Suprapubic skin (tissue), 4 donors: ENCODE data around the gene AGMO. TPM values are rescaled to one million over a fixed set of nuclear protein-coding genes. Genes with fewer than 3 reads are reported as not detected.

Source experiments
- DNase-seq, 2 donors: peaks; one replicate each; pipeline ENCODE4 v3.0.0-alpha.2; 2019; ENCODE audit warnings: low spot score in 2 of 2
- H3K27ac ChIP-seq: fragments of 200-600 bp; sonication (generic); one replicate; pipeline ENCODE4 v1.5.1; 2019
- H3K27me3 ChIP-seq: fragments of 200-600 bp; sonication (generic); one replicate; pipeline ENCODE4 v1.5.1; 2019
- H3K36me3 ChIP-seq: fragments of 200-600 bp; sonication (generic); one replicate; pipeline ENCODE4 v1.5.1; 2019
- H3K4me1 ChIP-seq: fragments of 200-600 bp; sonication (generic); one replicate; pipeline ENCODE4 v1.5.1; 2019
- H3K4me3 ChIP-seq: fragments of 200-600 bp; sonication (generic); one replicate; pipeline ENCODE4 v1.5.1; 2019; ENCODE audit warnings: mild to moderate bottlenecking
- H3K9me3 ChIP-seq: fragments of 200-600 bp; sonication (generic); one replicate; pipeline ENCODE4 v1.5.1; 2019
- EP300 ChIP-seq: sonication (generic); formaldehyde crosslinking; IDR thresholded peaks from one replicate; pipeline ENCODE4 v1.6.1; 2017; ENCODE audit warnings: antibody characterized with exemption
- POLR2A ChIP-seq, 2 donors: fragments of 450-650 bp; IDR thresholded peaks; one replicate each; pipeline ENCODE4 v1.6.1; 2017; ENCODE audit warnings: antibody characterized with exemption in 2 of 2, mild to moderate bottlenecking in 2 of 2, moderate library complexity in 2 of 2
- POLR2AphosphoS5 ChIP-seq, 3 donors: sonication (generic); formaldehyde crosslinking; IDR thresholded peaks; one replicate each; pipeline ENCODE4 v1.6.1; 2017; ENCODE audit warnings: antibody characterized with exemption in 3 of 3
- WGBS: methylation state at CpG from one replicate; pipeline ENCODE4 v1.1.5; 2018; 5-methylcytosine and 5-hydroxymethylcytosine counted together
- total RNA-seq, 4 donors: library from RNA; depleted of rRNA; stranded (reverse); fragments of >200 nt; gene quantifications; one replicate each; pipeline ENCODE4 v1.1.0, GENCODE V29; 2016
- TF ChIP-seq, protein P1 (sequence below), 2 donors: fragments of 200-600 bp in 1 of 2; fragments of 450-650 bp in 1 of 2; sonication (generic) in 1 of 2; IDR thresholded peaks; one replicate each; pipeline ENCODE4 v1.5.1; 2016 to 2019; ENCODE audit warnings: antibody characterized with exemption in 2 of 2, mild to moderate bottlenecking in 1 of 2, moderate library complexity in 1 of 2

AGMO gene
- total RNA-seq, 4 donors from 2014 or later: 0.40 TPM; not detected in 3

DNA sequence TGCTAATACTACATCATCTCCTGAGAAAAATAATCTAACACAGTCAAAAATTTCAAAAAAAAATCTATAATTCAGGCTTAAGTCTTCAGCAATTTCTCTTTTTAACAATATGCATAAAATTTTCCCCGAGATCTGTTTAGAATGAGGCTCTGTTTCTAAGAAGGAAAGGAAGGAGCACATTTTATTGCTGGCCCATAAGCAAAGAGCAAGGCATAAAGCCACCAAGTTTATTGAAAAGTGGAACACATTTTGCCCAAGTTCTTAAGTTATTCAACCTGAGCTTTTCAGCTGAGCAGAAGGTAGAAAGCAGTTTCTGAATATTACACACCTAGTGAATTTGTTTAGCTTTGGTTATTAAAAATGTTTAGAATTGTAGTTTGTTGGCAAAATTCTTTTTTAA lies 73.9 kb downstream of the AGMO start:
- WGBS: 91% methylated on average over 1 of the region's 1 CpG
- H3K27ac ChIP-seq: no peak overlapping the region
- TF ChIP-seq EP300: no peak
- TF ChIP-seq, protein P1, sequence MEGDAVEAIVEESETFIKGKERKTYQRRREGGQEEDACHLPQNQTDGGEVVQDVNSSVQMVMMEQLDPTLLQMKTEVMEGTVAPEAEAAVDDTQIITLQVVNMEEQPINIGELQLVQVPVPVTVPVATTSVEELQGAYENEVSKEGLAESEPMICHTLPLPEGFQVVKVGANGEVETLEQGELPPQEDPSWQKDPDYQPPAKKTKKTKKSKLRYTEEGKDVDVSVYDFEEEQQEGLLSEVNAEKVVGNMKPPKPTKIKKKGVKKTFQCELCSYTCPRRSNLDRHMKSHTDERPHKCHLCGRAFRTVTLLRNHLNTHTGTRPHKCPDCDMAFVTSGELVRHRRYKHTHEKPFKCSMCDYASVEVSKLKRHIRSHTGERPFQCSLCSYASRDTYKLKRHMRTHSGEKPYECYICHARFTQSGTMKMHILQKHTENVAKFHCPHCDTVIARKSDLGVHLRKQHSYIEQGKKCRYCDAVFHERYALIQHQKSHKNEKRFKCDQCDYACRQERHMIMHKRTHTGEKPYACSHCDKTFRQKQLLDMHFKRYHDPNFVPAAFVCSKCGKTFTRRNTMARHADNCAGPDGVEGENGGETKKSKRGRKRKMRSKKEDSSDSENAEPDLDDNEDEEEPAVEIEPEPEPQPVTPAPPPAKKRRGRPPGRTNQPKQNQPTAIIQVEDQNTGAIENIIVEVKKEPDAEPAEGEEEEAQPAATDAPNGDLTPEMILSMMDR (IDR thresholded peaks at IDR 0.05): no peak
- TF ChIP-seq POLR2A (IDR thresholded peaks at IDR 0.05): no peak
- TF ChIP-seq POLR2AphosphoS5 (IDR thresholded peaks at IDR 0.05): no peak
- H3K4me3 ChIP-seq: no peak overlapping the region
- DNase-seq: no peak
- H3K27me3 ChIP-seq: no peaks in the 10 kb centered on the region
- no peaks in the 10 kb centered on the region for H3K36me3 ChIP-seq
- no peaks in the 10 kb centered on the region for H3K9me3 ChIP-seq
- no peaks in the 10 kb centered on the region for H3K4me1 ChIP-seq

DNA sequence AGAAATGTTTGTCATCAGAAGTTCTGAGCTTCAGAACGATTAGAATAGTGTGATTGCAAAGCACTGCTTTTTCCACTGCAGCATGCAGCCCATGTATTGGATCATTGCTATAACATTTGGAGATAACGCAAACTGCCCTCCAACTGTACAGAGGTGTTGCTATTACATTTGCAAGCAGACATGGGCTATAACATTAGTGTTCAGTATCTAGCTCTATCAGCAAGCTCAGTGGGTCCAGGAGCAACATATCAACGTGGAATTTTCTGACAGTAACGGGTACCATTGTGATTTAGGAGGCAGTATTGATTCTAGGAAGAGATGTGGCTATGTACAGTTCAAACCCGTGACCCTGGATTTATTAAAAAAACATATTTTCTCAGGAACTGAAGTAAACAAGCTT lies 75.8 kb downstream of the AGMO start:
- no peak for DNase-seq
- H3K4me3 ChIP-seq: no peak overlapping the region
- H3K4me1 ChIP-seq: no peaks in the 10 kb centered on the region
- no peaks in the 10 kb centered on the region for H3K27me3 ChIP-seq
- TF ChIP-seq, protein P1 (IDR thresholded peaks at IDR 0.05): no peak
- no peak for TF ChIP-seq EP300
- no peak for TF ChIP-seq POLR2A (IDR thresholded peaks at IDR 0.05)
- TF ChIP-seq POLR2AphosphoS5 (IDR thresholded peaks at IDR 0.05): no peak
- 64% methylated on average over 5 of the region's 5 CpGs for WGBS
- H3K9me3 ChIP-seq: no peaks in the 10 kb centered on the region
- no peaks in the 10 kb centered on the region for H3K36me3 ChIP-seq
- no peak overlapping the region for H3K27ac ChIP-seq

DNA sequence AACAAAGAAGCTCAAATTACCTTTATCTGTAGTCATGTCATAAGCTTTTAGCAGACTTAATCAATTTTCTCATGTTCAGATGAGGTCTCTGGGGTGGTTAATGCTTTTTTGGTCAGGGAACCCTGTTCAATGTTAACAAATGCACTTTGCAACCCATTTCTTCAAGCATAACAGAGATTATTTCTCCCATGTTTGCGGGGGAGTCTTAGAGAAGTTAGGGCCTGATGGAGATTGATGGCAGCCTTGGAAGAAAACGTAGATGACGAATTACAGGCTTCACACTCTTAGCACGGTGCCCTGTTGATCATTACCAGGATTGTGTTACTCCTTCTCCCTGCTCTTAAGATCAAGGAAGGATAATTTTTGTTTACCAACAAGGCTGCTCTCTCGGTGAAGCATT lies 76.4 kb downstream of the AGMO start:
- Histone ChIP-seq H3K9me3 (no peaks in the 10 kb centered on the region), H3K27me3 (no peaks in the 10 kb centered on the region), H3K36me3 (no peaks in the 10 kb centered on the region), H3K27ac (no peak overlapping the region), H3K4me3 (no peak overlapping the region), H3K4me1 (no peaks in the 10 kb centered on the region)
- 79% methylated on average over 5 of the region's 5 CpGs for WGBS
- no peak for TF ChIP-seq POLR2AphosphoS5 (IDR thresholded peaks at IDR 0.05)
- TF ChIP-seq, protein P1 (IDR thresholded peaks at IDR 0.05): no peak
- no peak for TF ChIP-seq POLR2A (IDR thresholded peaks at IDR 0.05)
- TF ChIP-seq EP300: no peak
- no peak for DNase-seq

DNA sequence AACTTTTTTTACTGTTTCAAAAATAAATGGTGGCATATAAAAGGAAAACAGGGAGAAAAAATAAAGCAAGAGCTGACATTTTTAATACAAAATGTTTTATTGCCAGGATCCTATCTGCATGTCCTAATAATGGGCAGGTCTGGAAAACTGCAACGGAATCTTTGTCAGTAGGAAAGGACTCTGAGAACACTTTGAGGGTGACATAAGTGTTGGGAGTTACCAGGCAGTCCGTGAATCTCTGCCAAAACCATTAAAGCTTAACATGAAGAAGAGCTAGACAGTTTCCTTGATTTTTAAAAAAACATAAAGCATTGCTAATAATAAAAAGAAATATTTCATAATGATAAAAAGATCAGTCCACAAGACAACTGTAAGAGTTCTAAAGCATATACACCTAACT lies 80.7 kb downstream of the AGMO start:
- Histone ChIP-seq H3K27me3 (no peaks in the 10 kb centered on the region), H3K4me3 (no peak overlapping the region), H3K9me3 (no peaks in the 10 kb centered on the region), H3K36me3 (no peaks in the 10 kb centered on the region), H3K4me1 (no peaks in the 10 kb centered on the region), H3K27ac (no peak overlapping the region)
- no peak for TF ChIP-seq POLR2A (IDR thresholded peaks at IDR 0.05)
- TF ChIP-seq, protein P1 (IDR thresholded peaks at IDR 0.05): no peak
- TF ChIP-seq POLR2AphosphoS5 (IDR thresholded peaks at IDR 0.05): no peak
- no peak for TF ChIP-seq EP300
- WGBS: 25% methylated on average over 2 of the region's 2 CpGs
- DNase-seq: no peak

DNA sequence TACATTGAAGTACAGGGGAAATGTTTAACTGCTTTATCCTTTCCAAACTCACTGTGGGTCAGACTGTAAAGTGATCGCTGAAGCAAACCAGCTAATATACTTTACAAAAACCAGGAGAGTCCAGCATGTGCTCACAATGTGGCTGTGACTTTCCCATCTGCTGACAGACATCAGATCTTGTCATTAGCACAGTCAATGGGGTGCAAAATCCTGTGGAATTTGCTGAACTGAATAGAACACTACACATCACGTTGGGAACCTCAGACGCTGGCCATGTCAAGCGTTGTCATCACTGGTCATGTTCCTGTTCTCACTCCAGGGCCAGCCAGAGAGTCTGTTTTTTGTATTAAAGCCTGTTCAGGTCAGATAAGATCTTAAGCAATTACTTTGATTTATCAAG lies 83.4 kb downstream of the AGMO start:
- 70% methylated on average over 4 of the region's 4 CpGs for WGBS
- no peak overlapping the region for H3K4me3 ChIP-seq

More for the DNA sequence above, 83.4 kb downstream of the AGMO start:
- no peak for DNase-seq
- TF ChIP-seq EP300: no peak
- no peak for TF ChIP-seq POLR2A (IDR thresholded peaks at IDR 0.05)
- TF ChIP-seq POLR2AphosphoS5 (IDR thresholded peaks at IDR 0.05): no peak
- TF ChIP-seq, protein P1 (IDR thresholded peaks at IDR 0.05): no peak
- Histone ChIP-seq H3K27me3 (no peaks in the 10 kb centered on the region), H3K4me1 (no peaks in the 10 kb centered on the region), H3K9me3 (no peaks in the 10 kb centered on the region), H3K36me3 (no peaks in the 10 kb centered on the region), H3K27ac (no peak overlapping the region)
